GM12872 (cell line): ENCODE data around the gene STYXL2.

ENCODE experiments used
- TF ChIP-seq, protein P1 (sequence below): IDR thresholded peaks from 3 replicates; pipeline ENCODE4 v1.5.1; 2011; ENCODE audit warnings: low read depth, mild to moderate bottlenecking, low read length, moderate library complexity; ENCODE audit not compliant: insufficient read depth

Gene STYXL2

DNA sequence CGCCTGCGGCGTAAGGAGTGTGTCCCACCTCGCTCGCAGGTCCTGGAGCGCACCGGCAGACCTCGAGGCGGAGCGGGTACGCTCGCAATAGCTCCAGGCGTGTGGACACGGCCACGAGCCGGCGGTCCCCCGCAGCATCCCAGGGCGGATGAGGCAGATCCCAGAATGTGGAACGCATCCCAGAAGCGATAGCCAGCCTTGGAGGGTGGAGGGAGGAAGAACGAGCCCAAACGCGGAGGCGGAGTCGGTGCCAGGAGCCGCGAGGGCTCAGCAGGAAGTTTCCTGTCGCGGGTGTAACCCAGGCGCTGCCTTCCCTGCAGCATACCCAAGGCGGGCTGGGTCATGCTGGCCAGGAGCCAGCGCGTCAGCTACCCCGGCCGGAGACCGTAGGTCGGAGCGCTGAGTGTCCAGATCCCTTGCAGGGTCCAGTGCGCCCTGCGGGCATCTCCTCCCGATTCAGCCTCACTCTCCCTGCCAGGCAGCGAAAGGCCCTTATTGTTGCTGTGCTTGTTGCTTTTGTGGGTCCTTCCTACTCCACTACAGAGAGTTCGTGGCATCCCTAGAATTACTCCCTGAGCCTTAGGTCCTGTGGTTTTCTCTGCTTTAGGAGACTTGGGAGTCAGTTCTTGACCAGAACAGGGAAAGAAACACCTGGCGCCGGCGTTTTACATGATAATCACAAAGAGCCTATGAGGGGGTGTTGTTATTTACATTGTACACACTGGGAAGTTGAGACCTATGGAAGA is 27.7 kb downstream of the STYXL2 start:
- TF ChIP-seq, protein P1, sequence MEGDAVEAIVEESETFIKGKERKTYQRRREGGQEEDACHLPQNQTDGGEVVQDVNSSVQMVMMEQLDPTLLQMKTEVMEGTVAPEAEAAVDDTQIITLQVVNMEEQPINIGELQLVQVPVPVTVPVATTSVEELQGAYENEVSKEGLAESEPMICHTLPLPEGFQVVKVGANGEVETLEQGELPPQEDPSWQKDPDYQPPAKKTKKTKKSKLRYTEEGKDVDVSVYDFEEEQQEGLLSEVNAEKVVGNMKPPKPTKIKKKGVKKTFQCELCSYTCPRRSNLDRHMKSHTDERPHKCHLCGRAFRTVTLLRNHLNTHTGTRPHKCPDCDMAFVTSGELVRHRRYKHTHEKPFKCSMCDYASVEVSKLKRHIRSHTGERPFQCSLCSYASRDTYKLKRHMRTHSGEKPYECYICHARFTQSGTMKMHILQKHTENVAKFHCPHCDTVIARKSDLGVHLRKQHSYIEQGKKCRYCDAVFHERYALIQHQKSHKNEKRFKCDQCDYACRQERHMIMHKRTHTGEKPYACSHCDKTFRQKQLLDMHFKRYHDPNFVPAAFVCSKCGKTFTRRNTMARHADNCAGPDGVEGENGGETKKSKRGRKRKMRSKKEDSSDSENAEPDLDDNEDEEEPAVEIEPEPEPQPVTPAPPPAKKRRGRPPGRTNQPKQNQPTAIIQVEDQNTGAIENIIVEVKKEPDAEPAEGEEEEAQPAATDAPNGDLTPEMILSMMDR, result no peak

DNA sequence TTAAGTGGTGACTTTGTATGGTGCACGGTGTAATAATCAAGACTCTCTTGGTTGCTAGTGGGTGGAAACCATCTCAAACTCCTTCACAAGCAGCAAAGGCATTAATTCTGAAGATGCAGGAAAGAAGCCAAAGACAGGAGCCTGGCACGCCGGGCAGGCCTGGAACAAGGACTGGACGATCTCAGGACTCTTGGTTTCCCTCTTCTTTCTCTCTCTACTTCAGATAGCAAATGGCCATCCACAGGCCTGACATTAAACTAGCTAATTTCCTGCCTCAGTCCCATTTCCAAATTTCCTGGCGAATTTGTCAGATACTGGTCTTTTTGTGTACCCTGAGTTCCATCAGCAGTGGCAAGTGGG is 28.2 kb downstream of the STYXL2 start:
- TF ChIP-seq, protein P1, result no peak

DNA sequence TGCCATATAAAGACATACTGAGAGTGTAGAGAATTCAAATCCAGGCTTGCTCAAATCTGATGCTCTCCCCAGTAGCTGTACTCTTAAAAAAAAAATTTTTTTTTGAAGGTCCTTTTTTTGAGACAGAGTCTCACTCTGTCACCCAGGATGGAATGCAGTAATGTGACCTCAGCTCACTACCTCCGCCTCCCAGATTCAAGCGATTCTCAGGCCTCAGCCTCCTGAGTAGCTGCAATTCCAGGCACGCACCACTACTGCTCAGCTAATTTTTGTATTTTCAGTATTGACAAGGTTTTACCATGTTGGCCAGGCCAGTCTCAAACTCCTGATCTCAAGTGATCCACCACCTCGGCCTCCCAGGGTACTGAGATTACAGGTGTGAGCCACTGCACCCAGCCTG is 28.7 kb downstream of the STYXL2 start:
- TF ChIP-seq, protein P1, result no peak

DNA sequence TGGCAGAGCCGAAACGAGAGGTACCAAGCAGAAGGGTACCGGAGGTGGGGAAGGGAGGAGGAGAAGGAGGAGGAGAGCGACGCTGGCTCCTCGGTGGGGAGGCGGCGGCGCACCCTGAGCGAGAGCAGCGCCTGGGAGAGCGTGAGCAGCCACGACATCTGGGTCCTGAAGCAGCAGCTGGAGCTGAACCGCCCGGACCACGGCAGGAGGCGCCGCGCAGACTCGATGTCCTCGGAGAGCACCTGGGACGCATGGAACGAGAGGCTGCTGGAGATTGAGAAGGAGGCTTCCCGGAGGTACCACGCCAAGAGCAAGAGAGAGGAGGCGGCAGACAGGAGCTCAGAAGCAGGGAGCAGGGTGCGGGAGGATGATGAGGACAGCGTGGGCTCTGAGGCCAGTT is 32.4 kb downstream of the STYXL2 start:
- TF ChIP-seq, protein P1, result no peak

DNA sequence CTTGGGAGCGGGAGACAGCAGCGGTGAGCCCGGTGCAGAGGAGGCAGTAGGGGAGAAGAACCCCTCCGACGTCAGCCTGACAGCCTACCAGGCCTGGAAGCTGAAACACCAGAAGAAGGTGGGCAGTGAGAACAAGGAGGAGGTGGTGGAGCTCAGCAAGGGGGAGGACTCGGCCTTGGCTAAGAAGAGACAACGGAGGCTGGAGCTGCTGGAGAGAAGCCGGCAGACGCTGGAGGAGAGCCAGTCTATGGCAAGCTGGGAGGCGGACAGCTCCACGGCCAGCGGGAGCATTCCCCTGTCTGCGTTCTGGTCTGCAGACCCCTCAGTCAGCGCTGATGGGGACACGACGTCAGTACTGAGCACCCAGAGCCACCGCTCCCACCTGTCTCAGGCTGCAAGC is 32.9 kb downstream of the STYXL2 start:
- TF ChIP-seq, protein P1, result no peak

DNA sequence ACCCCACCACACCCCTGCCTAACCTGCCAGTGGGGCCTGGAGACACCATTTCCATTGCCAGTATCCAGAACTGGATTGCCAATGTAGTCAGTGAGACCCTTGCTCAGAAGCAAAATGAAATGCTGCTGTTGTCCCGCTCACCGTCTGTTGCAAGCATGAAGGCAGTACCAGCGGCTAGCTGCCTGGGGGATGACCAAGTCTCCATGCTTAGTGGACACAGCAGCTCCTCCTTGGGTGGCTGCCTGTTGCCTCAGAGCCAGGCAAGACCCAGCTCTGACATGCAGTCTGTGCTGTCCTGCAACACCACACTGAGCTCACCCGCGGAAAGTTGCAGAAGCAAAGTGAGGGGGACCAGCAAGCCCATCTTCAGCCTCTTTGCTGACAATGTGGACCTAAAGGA is 33.4 kb downstream of the STYXL2 start:
- TF ChIP-seq, protein P1, result no peak

DNA sequence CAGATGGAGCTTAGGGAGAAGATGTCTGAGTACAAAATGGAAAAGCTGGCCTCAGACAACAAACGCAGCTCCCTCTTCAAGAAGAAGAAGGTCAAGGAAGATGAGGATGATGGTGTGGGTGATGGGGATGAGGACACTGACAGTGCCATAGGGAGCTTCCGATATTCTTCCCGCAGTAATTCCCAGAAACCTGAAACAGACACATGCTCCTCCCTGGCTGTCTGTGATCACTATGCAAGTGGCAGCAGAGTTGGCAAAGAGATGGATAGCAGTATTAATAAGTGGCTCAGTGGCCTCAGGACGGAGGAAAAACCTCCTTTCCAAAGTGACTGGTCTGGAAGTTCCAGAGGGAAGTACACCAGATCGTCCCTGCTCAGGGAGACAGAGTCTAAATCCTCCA is 33.8 kb downstream of the STYXL2 start:
- TF ChIP-seq, protein P1, result no peak
